ENCODE data around the gene DESI1. TPM values are rescaled to one million over a fixed set of nuclear protein-coding genes. Genes with fewer than 3 reads are reported as not detected.

DESI1 gene
- total and polyA plus RNA-seq, 2 of the 13 experiments (the other 11 are each of a cell fraction or from before 2014, with no cell fraction given): 21.6 to 29.2 TPM

- intact Hi-C loops (cut with micrococcal nuclease; ENCODE audit: unreplicated experiment): no loop called here
- no peak for FAIRE-seq
- WGBS (ENCODE audit: low lambda C conversion rate): 98% methylated on average over 4 of the region's 4 CpGs
- TF ChIP-seq MAZ (IDR thresholded peaks at IDR 0.05; ENCODE audit: borderline replicate concordance, low read depth, low read length): no peak
- no peak for TF ChIP-seq MAZ (CRISPR knock-in tag; IDR thresholded peaks at IDR 0.05; ENCODE audit: low read depth)
- TF ChIP-seq ZNF18 (CRISPR knock-in tag; IDR thresholded peaks at IDR 0.05; ENCODE audit: insufficient replicate concordance): no peak
- TF ChIP-seq HCFC1 (IDR thresholded peaks at IDR 0.05; ENCODE audit: low read depth, low read length): no peak
- TF ChIP-seq ZBTB14 (CRISPR knock-in tag; IDR thresholded peaks at IDR 0.05): no peak
- ChIA-PET CTCF (ENCODE audit: low intra/inter-chr PET ratio, low total read pairs) (interaction anchor here (0.6 kb wide), 1 partner anchor 49 kb away, joined by 3 read pairs; no protein-coding TSS in a partner anchor), POLR2A (interaction anchor here (2.3 to 2.9 kb wide), 2 partner anchors 14 to 17 kb away, joined by 7 to 11 read pairs; partner anchors contain the start of genes DESI1, PMM1 and XRCC6)
- ATAC-seq: no peak
- H3K9me3 ChIP-seq (ENCODE audit: low read length): no peaks in the 10 kb centered on the region
- no peaks in the 10 kb centered on the region for H3K4me1 ChIP-seq (ENCODE audit: insufficient read depth, low read length)
- H3K4me3 ChIP-seq (replicated peaks in 1 of 3; ENCODE audit: insufficient read depth in 1 of 3, low read depth in 2 of 3, low read length in 3 of 3): no peak overlapping the region
- BruUV-seq (replicated peaks): no TSS peak
- no peaks in the 10 kb centered on the region for H4K20me1 ChIP-seq (ENCODE audit: insufficient read depth, low read length)
- no peak overlapping the region for H3K9ac ChIP-seq (ENCODE audit: insufficient read depth, low read depth, low read length)
- in situ Hi-C loops (cut with HindIII; ENCODE audit: extremely low pct_ligation_motif_present, low pct_unique_long_range_greater_than_20kb): no loop called here
- no peak overlapping the region for H3K4me2 ChIP-seq (ENCODE audit: low read depth, low read length)
- peaks cover 23 to 43% of the 10 kb centered on the region in 2 experiments for H3K36me3 ChIP-seq (replicated peaks in 1 of 2; ENCODE audit: control insufficient read depth in 1 of 2, insufficient read depth in 2 of 2, low read length in 2 of 2)
- H3K79me2 ChIP-seq (ENCODE audit: insufficient read depth, low read length): no peaks in the 10 kb centered on the region
- no peak overlapping the region for H2AFZ ChIP-seq (ENCODE audit: low read length)
- DNase-seq (ENCODE audit: low spot score): no peak
- no peaks in the 10 kb centered on the region for H3K27me3 ChIP-seq (ENCODE audit: control insufficient read depth in 1 of 2, insufficient read depth in 2 of 2, low read length in 2 of 2)
- H3K27ac ChIP-seq (ENCODE audit: extremely low read length, insufficient read depth, low read length): no peak overlapping the region
Measured at GRCh38 chr22:41603873-41604332, 16.9 kb downstream of the DESI1 start.

All from HepG2 (cell line).